Measurements from ENCODE around the gene ST6GALNAC4.

Gene ST6GALNAC4

GRCh38 chr9:127868278-127868902 lies 48.5 kb downstream of the ST6GALNAC4 start:
- no peak for DNase-seq

- DNase-seq, result no peak
Observed at GRCh38 chr9:127867356-127868277, 49.2 kb downstream of the ST6GALNAC4 start.

- DNase-seq, result no peak
Observed at GRCh38 chr9:127866535-127866934, 50.3 kb downstream of the ST6GALNAC4 start.

GRCh38 chr9:127865645-127866464 lies 51.0 kb downstream of the ST6GALNAC4 start:
- no peak for DNase-seq

GRCh38 chr9:127863191-127863621 lies 53.6 kb downstream of the ST6GALNAC4 start:
- DNase-seq, result no peak

- DNase-seq, result no peak
Observed at GRCh38 chr9:127862075-127863011, 54.5 kb downstream of the ST6GALNAC4 start.

- no peak for DNase-seq
Observed at GRCh38 chr9:127860779-127861178, 56.1 kb downstream of the ST6GALNAC4 start.

GRCh38 chr9:127860260-127860659 lies 56.6 kb downstream of the ST6GALNAC4 start:
- no peak for DNase-seq

- DNase-seq, result no peak
Observed at GRCh38 chr9:127858041-127858512, 58.8 kb downstream of the ST6GALNAC4 start.
